Neural progenitor cell (in vitro differentiated cells): ENCODE data around the gene RPS2.

ENCODE experiments used
- CTCF ChIP-seq: fragments of 200-600 bp; sonication (generic); IDR thresholded peaks from 2 replicates; pipeline ENCODE4 v1.5.1; 2017; ENCODE audit warnings: antibody characterized with exemption, mild to moderate bottlenecking
- EZH2 ChIP-seq: fragments of 200-600 bp; sonication (generic); IDR thresholded peaks from 2 replicates; pipeline ENCODE4 v1.6.1; 2017; ENCODE audit warnings: antibody characterized with exemption, mild to moderate bottlenecking, moderate library complexity

GRCh38 chr16:1990351-1991134, 25.9 kb upstream of the RPS2 start:
- TF ChIP-seq CTCF (no peak), EZH2 (no peak)
